Measurements from ENCODE around the gene MITF.

The MITF gene

GRCh38 chr3:69747511-69748258 is 8.4 kb downstream of the MITF start:
- TF ChIP-seq ZFX (IDR thresholded peaks at IDR 0.05; ENCODE audit: borderline replicate concordance) = no peak
- TF ChIP-seq CTCF (IDR thresholded peaks at IDR 0.05) = no peak
- no peak overlapping the region for H3K27ac ChIP-seq

GRCh38 chr3:69748503-69748902 is 9.2 kb downstream of the MITF start:
- TF ChIP-seq CTCF (IDR thresholded peaks at IDR 0.05) = no peak
- TF ChIP-seq ZFX (IDR thresholded peaks at IDR 0.05; ENCODE audit: borderline replicate concordance) = no peak
- H3K27ac ChIP-seq = no peak overlapping the region

GRCh38 chr3:69749461-69749860 is 10.2 kb downstream of the MITF start:
- no peak for TF ChIP-seq ZFX (IDR thresholded peaks at IDR 0.05; ENCODE audit: borderline replicate concordance)

GRCh38 chr3:69750549-69750948 is 11.3 kb downstream of the MITF start:
- no peak overlapping the region for H3K27ac ChIP-seq
- TF ChIP-seq ZFX (IDR thresholded peaks at IDR 0.05; ENCODE audit: borderline replicate concordance) = no peak
- no peak for TF ChIP-seq CTCF (IDR thresholded peaks at IDR 0.05)

More at GRCh38 chr3:69749461-69749860, 10.2 kb downstream of the MITF start:
- no peak overlapping the region for H3K27ac ChIP-seq

- TF ChIP-seq CTCF (IDR thresholded peaks at IDR 0.05) = no peak
- TF ChIP-seq ZFX (IDR thresholded peaks at IDR 0.05; ENCODE audit: borderline replicate concordance) = no peak
- H3K27ac ChIP-seq = no peak overlapping the region
Measured at GRCh38 chr3:69751074-69751476, 11.8 kb downstream of the MITF start.

- TF ChIP-seq ZFX (IDR thresholded peaks at IDR 0.05; ENCODE audit: borderline replicate concordance) = no peak
- TF ChIP-seq CTCF (IDR thresholded peaks at IDR 0.05) = no peak
- H3K27ac ChIP-seq = no peak overlapping the region
Measured at GRCh38 chr3:69752241-69752640, 13.0 kb downstream of the MITF start.

- no peak for TF ChIP-seq ZFX (IDR thresholded peaks at IDR 0.05; ENCODE audit: borderline replicate concordance)
- TF ChIP-seq CTCF (IDR thresholded peaks at IDR 0.05) = no peak
- no peak overlapping the region for H3K27ac ChIP-seq
Measured at GRCh38 chr3:69753179-69753775, 14.0 kb downstream of the MITF start.
